Prostate gland (tissue), 2 donors: ENCODE results near the gene PSME1. TPM values are rescaled to one million over a fixed set of nuclear protein-coding genes. Genes with fewer than 3 reads are reported as not detected.

ENCODE experiments used
- DNase-seq: peaks from one replicate; pipeline ENCODE4 v3.0.0-alpha.2; 2019; ENCODE audit warnings: low spot score
- H3K27ac ChIP-seq, 2 donors: fragments of 200-600 bp; sonication (generic); 2 replicates each; pipeline ENCODE4 v1.5.1; 2017 to 2019
- H3K27me3 ChIP-seq: fragments of 200-600 bp; sonication (generic); replicated peaks from 2 replicates; pipeline ENCODE4 v1.5.1; 2019; ENCODE audit not compliant: insufficient read depth
- H3K36me3 ChIP-seq, 2 donors: fragments of 200-600 bp; sonication (generic); 1 replicate in 1 of 2; 2 replicates in 1 of 2; pipeline versions ENCODE4 v1.5.1 to v1.8.1; 2017 to 2019
- H3K4me1 ChIP-seq: fragments of 200-600 bp; sonication (generic); replicated peaks from 2 replicates; pipeline ENCODE4 v1.5.1; 2019
- H3K4me3 ChIP-seq, 2 donors: fragments of 200-600 bp; sonication (generic); 2 replicates each; pipeline ENCODE4 v1.5.1; 2017 to 2019
- H3K9me3 ChIP-seq: fragments of 200-600 bp; sonication (generic); 2 replicates; pipeline ENCODE4 v1.5.1; 2017
- CTCF ChIP-seq, 4 experiments: fragments of 200-600 bp in 2 of 4; fragments of 450-650 bp in 2 of 4; sonication (generic) in 2 of 4; IDR thresholded peaks; 1 replicate in 3 of 4; 2 replicates in 1 of 4; pipeline ENCODE4 v1.5.1; 2016 to 2019; ENCODE audit warnings: antibody characterized with exemption in 4 of 4, mild to moderate bottlenecking in 2 of 4, moderate library complexity in 2 of 4
- POLR2A ChIP-seq: fragments of 450-650 bp; IDR thresholded peaks from one replicate; pipeline ENCODE4 v1.6.1; 2016; ENCODE audit warnings: antibody characterized with exemption, mild to moderate bottlenecking
- POLR2AphosphoS5 ChIP-seq: sonication (generic); formaldehyde crosslinking; IDR thresholded peaks from one replicate; pipeline ENCODE4 v1.6.1; 2017; ENCODE audit warnings: antibody characterized with exemption
- WGBS: methylation state at CpG from one replicate; pipeline ENCODE4 v1.1.5; 2018; 5-methylcytosine and 5-hydroxymethylcytosine counted together
- intact Hi-C: fragments of 100-400 bp; cut with DNase I; formaldehyde crosslinking; loops from one replicate; pipeline ENCODE4 v1.14.2; 2022
- total RNA-seq, 2 donors: library from RNA; depleted of rRNA; stranded (reverse); fragments of >200 nt; gene quantifications; one replicate each; pipeline ENCODE4 v1.1.0, GENCODE V29; 2016

Gene PSME1
- total RNA-seq, 2 donors from 2014 or later: 85.4 to 213 TPM

DNA sequence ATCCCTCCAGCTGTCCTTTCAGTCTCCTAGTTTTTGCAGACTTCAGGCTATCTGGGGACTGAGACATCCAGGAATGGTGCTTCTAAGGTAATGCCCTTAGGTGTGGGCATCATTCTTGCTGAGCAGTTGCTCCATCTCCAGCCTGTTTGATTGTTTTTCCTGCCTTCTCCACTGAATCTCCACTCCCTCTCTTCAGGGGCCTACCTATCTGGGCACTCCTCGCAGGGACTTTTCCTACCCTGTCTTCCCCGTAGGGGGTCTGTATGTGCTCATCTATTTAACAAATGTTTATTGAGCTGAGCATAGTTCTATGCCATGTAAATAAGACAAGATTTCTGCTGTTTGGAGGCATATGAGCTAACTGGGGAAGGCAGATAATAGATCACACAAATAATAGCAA, 3.0 kb upstream of the PSME1 start:
- Histone ChIP-seq H3K36me3 (no peaks in the 10 kb centered on the region), H3K4me3 (no peak overlapping the region), H3K27me3 (no peaks in the 10 kb centered on the region), H3K4me1 (peaks cover 4% of the 10 kb centered on the region), H3K9me3 (no peaks in the 10 kb centered on the region), H3K27ac (no peak overlapping the region)
- no peak for DNase-seq
- TF ChIP-seq CTCF (IDR thresholded peaks at IDR 0.05) (no peak), POLR2A (no peak), POLR2AphosphoS5 (no peak)
- intact Hi-C loops: no loop called here
- 89% methylated on average over 2 of the region's 2 CpGs for WGBS

DNA sequence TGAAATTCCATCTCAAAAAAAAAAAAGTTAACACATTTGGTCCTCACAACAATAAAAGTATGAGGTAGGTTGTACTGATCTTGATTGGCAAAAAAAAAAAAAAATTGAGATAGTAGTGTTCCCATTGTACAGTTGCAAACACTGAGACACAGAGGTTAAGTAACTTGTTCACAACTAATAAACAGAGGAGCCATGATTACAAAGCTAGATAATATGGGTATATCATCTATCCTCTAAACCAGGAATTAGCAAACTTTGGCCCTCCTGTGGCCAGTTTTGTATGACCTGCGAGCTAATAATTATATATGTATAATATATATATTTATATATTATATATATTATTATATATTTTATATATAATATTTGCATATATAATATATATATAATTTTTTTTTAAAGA, 2.3 kb upstream of the PSME1 start:
- H3K27me3 ChIP-seq: no peaks in the 10 kb centered on the region
- TF ChIP-seq POLR2AphosphoS5 (no peak), CTCF (IDR thresholded peaks at IDR 0.05) (no peak), POLR2A (no peak)
- WGBS: 92% methylated on average over 1 of the region's 1 CpG
- no peak overlapping the region for H3K27ac ChIP-seq
- H3K9me3 ChIP-seq: no peaks in the 10 kb centered on the region
- H3K4me3 ChIP-seq: no peak overlapping the region
- intact Hi-C loops: no loop called here
- H3K36me3 ChIP-seq: peaks cover 0 to under 1% of the 10 kb centered on the region in 2 donors
- no peak for DNase-seq
- H3K4me1 ChIP-seq: peaks cover 4% of the 10 kb centered on the region

DNA sequence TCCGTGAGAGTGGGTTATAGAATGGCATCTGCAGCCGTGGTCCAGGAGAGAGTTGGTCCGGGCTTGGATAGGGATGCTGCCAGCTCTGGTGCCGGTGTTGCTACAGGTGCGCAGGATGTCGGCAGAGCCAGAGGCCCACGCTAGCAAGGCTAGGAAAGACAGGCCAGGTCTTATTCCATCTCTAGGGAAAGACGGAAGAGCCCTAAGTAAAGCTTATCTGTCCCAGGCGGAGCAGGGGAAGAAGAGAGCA, 485 bp upstream of the PSME1 start:
- H3K4me3 ChIP-seq: peak overlapping the region; percentile 90 to 98
- intact Hi-C loops: no loop called here
- no peak for DNase-seq
- H3K27ac ChIP-seq: peak overlapping the region; percentile 93 to 97
- peaks cover 8% of the 10 kb centered on the region for H3K4me1 ChIP-seq
- WGBS: 4% methylated on average over 9 of the region's 9 CpGs
- H3K27me3 ChIP-seq: no peaks in the 10 kb centered on the region
- H3K9me3 ChIP-seq: no peaks in the 10 kb centered on the region
- H3K36me3 ChIP-seq: peaks cover 3% of the 10 kb centered on the region in 2 donors
- TF ChIP-seq POLR2AphosphoS5 (no peak), POLR2A (no peak), CTCF (IDR thresholded peaks at IDR 0.05) (no peak)

DNA sequence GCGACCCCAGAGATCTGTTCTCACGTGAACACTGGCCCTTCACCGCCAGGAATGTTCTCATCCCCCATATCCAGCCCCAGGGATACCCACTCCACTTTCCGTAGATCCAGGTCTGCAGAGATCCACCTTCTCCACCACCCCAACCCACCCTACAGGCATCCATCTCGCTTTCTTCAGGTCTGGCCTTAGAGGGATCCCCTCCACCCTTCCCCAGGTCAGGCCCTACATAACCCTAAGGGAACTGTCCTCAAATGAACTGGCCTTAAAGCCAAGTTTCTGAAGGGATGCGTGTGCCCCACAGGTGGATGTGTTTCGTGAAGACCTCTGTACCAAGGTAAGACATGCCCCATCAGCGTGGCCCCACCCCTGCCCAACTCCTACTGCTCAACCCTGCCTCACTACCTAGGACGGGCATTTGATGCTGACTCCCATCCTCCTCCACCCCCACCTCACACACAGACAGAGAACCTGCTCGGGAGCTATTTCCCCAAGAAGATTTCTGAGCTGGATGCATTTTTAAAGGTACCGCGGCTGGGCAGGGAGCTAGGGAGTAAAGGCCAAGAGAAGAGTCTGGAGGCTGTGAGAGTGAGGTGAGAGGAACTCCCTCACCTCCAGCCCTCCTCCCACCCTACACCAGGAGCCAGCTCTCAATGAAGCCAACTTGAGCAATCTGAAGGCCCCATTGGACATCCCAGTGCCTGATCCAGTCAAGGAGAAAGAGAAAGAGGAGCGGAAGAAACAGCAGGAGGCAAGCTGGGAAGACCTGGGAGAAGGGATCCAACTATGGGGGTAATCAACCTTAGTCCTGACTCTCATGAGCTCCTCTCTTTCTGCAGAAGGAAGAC, 912 bp downstream of the PSME1 start:
- 21% methylated on average over 13 of the region's 13 CpGs for WGBS
- peak overlapping the region; percentile 93 to 97 for H3K27ac ChIP-seq
- no peaks in the 10 kb centered on the region for H3K9me3 ChIP-seq
- DNase-seq: no peak
- H3K27me3 ChIP-seq: no peaks in the 10 kb centered on the region
- peak overlapping the region; percentile 90 to 98 for H3K4me3 ChIP-seq
- intact Hi-C loops: no loop called here
- peaks cover 3% of the 10 kb centered on the region in 2 donors for H3K36me3 ChIP-seq
- peaks cover 8% of the 10 kb centered on the region for H3K4me1 ChIP-seq
- TF ChIP-seq CTCF (IDR thresholded peaks at IDR 0.05): no peak
